Body of pancreas (tissue), 4 donors: ENCODE results near the gene ANO2.

Source experiments
- CTCF ChIP-seq, 7 experiments: fragments of 450-650 bp in 4 of 7; fragments of 200-600 bp in 3 of 7; sonication (generic) in 3 of 7; IDR thresholded peaks; one replicate each; pipeline ENCODE4 v1.5.1; 2016 to 2019; ENCODE audit warnings: antibody characterized with exemption in 7 of 7
- POLR2A ChIP-seq, 3 donors: fragments of 450-650 bp; IDR thresholded peaks; one replicate each; pipeline ENCODE4 v1.6.1; 2016; ENCODE audit warnings: antibody characterized with exemption in 3 of 3, mild to moderate bottlenecking in 2 of 3

- TF ChIP-seq CTCF (IDR thresholded peaks at IDR 0.05), result no peak
- no peak for TF ChIP-seq POLR2A (IDR thresholded peaks at IDR 0.05)
Measured at GRCh38 chr12:5889381-5890047, 55.5 kb downstream of the ANO2 start.
